Measurements from ENCODE around the gene PATL1.

PATL1 gene

GRCh38 chr11:59668950-59669610 is at the start of gene PATL1:
PATL1 (minus strand) TSS chr11:59669037; CDS start chr11:59668895, 142 bp downstream.
- Mint-ChIP-seq H3K27ac (peak within 1 kb of the TSS; percentile 100), H3K27me3 (ENCODE audit: low read depth, poor library complexity) (peaks cover 4% of the 10 kb centered on the region), H3K4me3 (peak within 1 kb of the TSS; percentile 93), H3K9me3 (no peaks in the 10 kb centered on the region), H3K36me3 (ENCODE audit: low read depth) (peaks cover 28% of the 10 kb centered on the region), H3K4me1 (peaks cover 25% of the 10 kb centered on the region)
- peak; percentile 98 for DNase-seq
- TF ChIP-seq CTCF (IDR thresholded peaks at IDR 0.05) = no peak

GRCh38 chr11:59716051-59716450 is 47.2 kb upstream of the PATL1 start:
- H3K27ac Mint-ChIP-seq = no peak overlapping the region
- no peaks in the 10 kb centered on the region for H3K36me3 Mint-ChIP-seq (ENCODE audit: low read depth)
- H3K9me3 Mint-ChIP-seq = no peaks in the 10 kb centered on the region
- peaks cover 19% of the 10 kb centered on the region for H3K27me3 Mint-ChIP-seq (ENCODE audit: low read depth, poor library complexity)
- TF ChIP-seq CTCF (IDR thresholded peaks at IDR 0.05) = no peak
- no peaks in the 10 kb centered on the region for H3K4me1 Mint-ChIP-seq
- no peak for DNase-seq
- H3K4me3 Mint-ChIP-seq = no peak overlapping the region

GRCh38 chr11:59713745-59714144 is 44.9 kb upstream of the PATL1 start, which contains the start of gene OR10V1:
OR10V1 (minus strand) TSS chr11:59713845; CDS start chr11:59713845, 0 bp downstream.
- Mint-ChIP-seq H3K4me3 (no peak within 1 kb of the TSS), H3K27me3 (ENCODE audit: low read depth, poor library complexity) (peaks cover 15% of the 10 kb centered on the region), H3K4me1 (no peaks in the 10 kb centered on the region), H3K36me3 (ENCODE audit: low read depth) (no peaks in the 10 kb centered on the region), H3K9me3 (no peaks in the 10 kb centered on the region), H3K27ac (no peak within 1 kb of the TSS)
- TF ChIP-seq CTCF (IDR thresholded peaks at IDR 0.05) = no peak
- DNase-seq = no peak

GRCh38 chr11:59710136-59710847 is 41.5 kb upstream of the PATL1 start:
- no peak for TF ChIP-seq CTCF (IDR thresholded peaks at IDR 0.05)
- DNase-seq = no peak
- H3K27ac Mint-ChIP-seq = no peak overlapping the region
- peaks cover 4% of the 10 kb centered on the region for H3K9me3 Mint-ChIP-seq
- peaks cover 12% of the 10 kb centered on the region for H3K27me3 Mint-ChIP-seq (ENCODE audit: low read depth, poor library complexity)
- H3K36me3 Mint-ChIP-seq (ENCODE audit: low read depth) = no peaks in the 10 kb centered on the region
- no peaks in the 10 kb centered on the region for H3K4me1 Mint-ChIP-seq
- H3K4me3 Mint-ChIP-seq = no peak overlapping the region

- no peak for DNase-seq
- Mint-ChIP-seq H3K27ac (no peak overlapping the region), H3K9me3 (peaks cover 10% of the 10 kb centered on the region), H3K27me3 (ENCODE audit: low read depth, poor library complexity) (peaks cover 4% of the 10 kb centered on the region), H3K4me1 (no peaks in the 10 kb centered on the region), H3K36me3 (ENCODE audit: low read depth) (no peaks in the 10 kb centered on the region), H3K4me3 (no peak overlapping the region)
- TF ChIP-seq CTCF (IDR thresholded peaks at IDR 0.05) = no peak
Observed at GRCh38 chr11:59708537-59708936, 39.7 kb upstream of the PATL1 start.
